Neural progenitor cell (in vitro differentiated cells): Measurements from ENCODE around the gene CYBA.

Experiments
- CTCF ChIP-seq: fragments of 200-600 bp; sonication (generic); IDR thresholded peaks from 2 replicates; pipeline ENCODE4 v1.5.1; 2017; ENCODE audit warnings: antibody characterized with exemption, mild to moderate bottlenecking
- EZH2phosphoT487 ChIP-seq: fragments of 200-600 bp; sonication (generic); IDR thresholded peaks from 2 replicates; pipeline ENCODE4 v1.6.1; 2017; ENCODE audit warnings: antibody characterized with exemption

GRCh38 chr16:88638323-88639230 is 12.3 kb downstream of the CYBA start, which contains the start of gene IL17C:
- no peak for TF ChIP-seq CTCF
- no peak for TF ChIP-seq EZH2phosphoT487
